ENCODE measurements around the gene CENPV. TPM values are rescaled to one million over a fixed set of nuclear protein-coding genes. Genes with fewer than 3 reads are reported as not detected.

Gene CENPV
- total and polyA plus RNA-seq, 2 of the 13 experiments (the other 11 are each of a cell fraction or from before 2014, with no cell fraction given): 193 to 292 TPM

GRCh38 chr17:16380640-16381495 lies 27.6 kb upstream of the CENPV start, which contains the start of gene UBB (continued):
- peak; percentile 43 for TF ChIP-seq PAXIP1 (CRISPR knock-in tag; conservative IDR thresholded peaks at IDR 0.05)
- TF ChIP-seq YEATS4 (CRISPR knock-in tag; IDR thresholded peaks at IDR 0.05; ENCODE audit: borderline replicate concordance): peak; percentile 93
- TF ChIP-seq TCF7L2 (IDR thresholded peaks at IDR 0.05; ENCODE audit: low read depth, low read length): no peak
- TF ChIP-seq ARNT (IDR thresholded peaks at IDR 0.05): no peak
- no peak for TF ChIP-seq ZNF83 (CRISPR knock-in tag; IDR thresholded peaks at IDR 0.05; ENCODE audit: borderline replicate concordance)
- peak; percentile 21; the same call in 1 of the 2 replicates for TF ChIP-seq CSRNP1 (CRISPR knock-in tag; IDR thresholded peaks at IDR 0.05)
- TF ChIP-seq NCOA5 (CRISPR knock-in tag; IDR thresholded peaks at IDR 0.05): no peak
- TF ChIP-seq ZNF432 (CRISPR knock-in tag; IDR thresholded peaks at IDR 0.05; ENCODE audit: borderline replicate concordance): no peak
- no peak for TF ChIP-seq SSRP1 (CRISPR knock-in tag; IDR thresholded peaks at IDR 0.05)
- TF ChIP-seq AHDC1 (CRISPR knock-in tag; IDR thresholded peaks at IDR 0.05; ENCODE audit: borderline replicate concordance): no peak; the same call in none of the 2 replicates
- peak; percentile 97 for TF ChIP-seq CEBPG (CRISPR knock-in tag; IDR thresholded peaks at IDR 0.05)
- peak; percentile 26; the same call in 1 of the 2 replicates for TF ChIP-seq ZNF772 (CRISPR knock-in tag; IDR thresholded peaks at IDR 0.05)
- TF ChIP-seq ATF4 (CRISPR knock-in tag; IDR thresholded peaks at IDR 0.05): peak; percentile 18 to 94; a peak in 3 of 4 replicates
- no peak for TF ChIP-seq REL (CRISPR knock-in tag; conservative IDR thresholded peaks at IDR 0.05)
- TF ChIP-seq ZNF124 (CRISPR knock-in tag; IDR thresholded peaks at IDR 0.05): no peak; the same call in none of the 2 replicates
- TF ChIP-seq CBFB (CRISPR knock-in tag; IDR thresholded peaks at IDR 0.05): peak; percentile 80; the same call in 1 of the 2 replicates
- TF ChIP-seq RBM39 (IDR thresholded peaks at IDR 0.05; ENCODE audit: low read depth, low read length, poor library complexity, severe bottlenecking): peak; percentile 77

Data from HepG2 (cell line).